GM18858 (cell line): ENCODE measurements around the gene RERE.

Experiments
- ATAC-seq: cut with Tn5 transposase; IDR thresholded peaks from one replicate; pipeline ENCODE4 v1.9.1; 2021; ENCODE audit not compliant: unreplicated experiment

Gene RERE

DNA sequence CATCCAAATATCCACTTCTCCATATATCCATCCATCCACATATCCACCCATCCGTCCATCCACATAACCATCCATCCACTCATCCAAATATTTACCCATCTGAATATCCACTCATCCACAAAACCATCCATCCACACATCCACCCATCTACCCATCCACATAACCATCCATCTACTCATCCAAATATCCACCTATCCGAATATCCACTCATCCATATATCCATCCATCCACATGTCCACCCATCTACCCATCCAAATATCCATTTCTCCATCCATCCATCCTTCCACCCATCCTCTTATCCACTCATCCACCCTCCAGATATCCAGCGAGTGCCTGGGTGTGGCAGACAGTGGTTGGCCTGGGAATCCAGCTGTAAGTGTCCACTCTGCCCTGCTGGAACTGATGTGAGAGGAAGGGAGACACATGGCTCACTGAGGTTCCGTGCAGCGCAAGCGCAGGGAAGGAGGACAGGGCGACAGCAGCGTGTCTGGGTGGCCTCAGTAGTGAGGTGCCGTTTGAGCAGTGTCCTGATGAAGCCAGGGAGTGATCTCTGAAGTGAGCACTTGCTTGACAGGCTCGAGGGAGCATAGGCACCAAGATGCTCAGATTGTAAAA lies 472.4 kb downstream of the RERE start:
- ATAC-seq = no peak

DNA sequence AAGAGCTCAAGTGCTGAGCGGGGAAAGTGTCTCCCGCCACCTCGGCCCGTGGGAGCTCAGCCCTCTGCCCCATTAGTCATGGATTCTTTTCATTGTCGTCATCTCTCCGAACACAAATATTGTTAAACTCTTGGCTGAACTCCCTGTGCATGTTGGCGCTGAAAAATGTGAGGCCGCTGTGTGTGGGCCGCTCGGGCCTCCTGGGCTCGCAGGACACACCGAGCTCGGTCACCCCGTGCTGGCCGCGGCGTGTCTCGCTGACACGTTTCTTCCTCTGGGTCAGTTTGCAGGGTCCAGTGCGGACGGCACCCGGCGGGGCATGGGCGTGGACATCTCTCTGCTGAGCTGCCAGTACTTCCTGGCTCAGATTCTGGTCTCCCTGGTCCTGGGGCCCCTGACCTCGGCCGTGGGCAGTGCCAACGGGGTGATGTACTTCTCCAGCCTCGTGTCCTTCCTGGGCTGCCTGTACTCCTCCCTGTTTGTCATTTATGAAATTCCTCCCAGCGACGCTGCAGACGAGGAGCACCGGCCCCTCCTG lies 473.9 kb downstream of the RERE start:
- ATAC-seq = no peak

DNA sequence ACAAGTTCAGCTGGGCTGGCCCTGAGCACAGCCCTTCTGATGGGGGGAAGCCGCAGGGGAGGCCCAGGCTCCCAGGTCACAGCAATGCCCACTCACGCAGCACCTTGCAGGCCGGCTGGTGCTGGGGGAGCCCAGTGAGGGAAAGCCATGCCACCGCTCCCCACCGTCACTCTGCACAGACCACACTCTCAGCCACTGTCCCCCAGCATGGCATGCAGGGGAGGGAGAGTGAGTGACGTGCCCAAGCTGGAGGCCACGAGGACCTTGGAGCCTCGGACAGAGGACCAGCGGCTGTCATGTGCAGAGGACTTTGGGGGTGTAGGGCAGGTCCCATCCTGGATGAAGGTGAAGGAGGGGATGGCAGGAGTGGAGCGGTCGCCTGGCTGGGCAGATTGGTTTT lies 474.4 kb downstream of the RERE start:
- no peak for ATAC-seq

GRCh38 chr1:8342325-8342724 lies 475.1 kb downstream of the RERE start:
- no peak for ATAC-seq

- ATAC-seq = no peak
Observed at GRCh38 chr1:8340448-8340847, 477.0 kb downstream of the RERE start.

- ATAC-seq = no peak
Observed at GRCh38 chr1:8339203-8339600, 478.2 kb downstream of the RERE start.

DNA sequence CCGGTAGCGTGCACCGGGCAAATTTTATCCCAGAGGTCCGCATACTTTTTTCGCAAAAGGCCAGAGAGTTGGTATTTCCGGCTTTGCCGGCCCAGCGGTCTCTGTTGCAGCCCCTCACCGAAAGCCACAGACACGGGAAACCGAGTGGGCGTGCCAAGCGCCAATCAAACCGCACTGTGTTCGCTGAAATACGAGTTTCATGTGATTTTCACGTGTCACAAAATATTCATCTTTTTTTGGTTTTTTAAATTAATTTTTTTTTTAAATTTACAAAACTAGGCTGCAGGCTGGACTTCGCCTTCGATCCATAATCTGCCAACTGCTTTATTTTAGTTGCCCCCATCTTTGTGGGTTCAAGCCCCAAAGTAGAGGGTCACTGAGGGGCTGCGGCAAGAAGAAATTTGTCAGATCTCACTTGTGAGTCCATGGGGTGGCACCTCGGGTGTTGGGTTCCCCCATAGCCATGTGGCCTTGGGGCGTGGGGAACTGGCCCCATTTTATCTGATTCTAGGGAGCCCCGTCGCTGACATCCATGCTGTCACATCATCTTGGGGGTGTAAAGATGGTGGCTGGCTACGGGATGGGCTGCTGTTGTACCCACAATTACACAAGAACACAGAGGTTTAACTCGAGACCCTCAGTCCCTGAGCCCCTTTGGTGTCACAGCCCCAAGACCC lies 478.8 kb downstream of the RERE start:
- no peak for ATAC-seq

DNA sequence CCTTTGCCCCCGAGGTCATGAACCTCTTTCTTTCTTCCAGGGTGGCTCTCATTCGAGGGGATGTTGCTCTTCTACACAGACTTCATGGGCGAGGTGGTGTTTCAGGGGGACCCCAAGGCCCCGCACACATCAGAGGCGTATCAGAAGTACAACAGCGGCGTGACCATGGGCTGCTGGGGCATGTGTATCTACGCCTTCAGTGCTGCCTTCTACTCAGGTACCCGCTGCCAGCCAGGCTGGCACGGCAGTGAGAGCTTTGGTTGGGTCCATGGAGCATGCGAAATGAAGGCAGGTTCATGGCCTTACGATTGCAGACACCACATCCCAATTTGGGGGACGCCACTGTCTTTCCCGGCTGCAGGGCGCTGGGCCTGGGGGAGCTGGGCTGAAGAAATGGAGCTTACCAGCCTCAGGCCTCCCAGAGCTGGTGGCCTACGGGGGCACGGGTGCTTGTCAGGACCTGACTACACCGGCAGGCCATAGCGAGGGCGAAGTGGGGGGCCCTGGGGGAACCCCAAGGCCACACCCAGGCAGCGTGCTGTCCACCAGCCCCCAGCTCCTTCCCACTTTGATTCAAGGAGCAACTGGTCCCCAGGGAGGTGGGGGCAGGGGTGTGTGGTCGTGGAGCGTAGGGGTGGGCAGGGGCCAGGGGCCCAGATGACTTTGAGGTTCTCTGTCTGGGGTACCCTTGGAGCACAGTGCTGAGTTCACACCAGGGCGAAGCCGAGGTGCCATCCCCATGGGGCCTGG lies 479.5 kb downstream of the RERE start:
- ATAC-seq = no peak

GRCh38 chr1:8335246-8335645 lies 482.2 kb downstream of the RERE start:
- no peak for ATAC-seq

- no peak for ATAC-seq
Observed at GRCh38 chr1:8334106-8334851, 483.2 kb downstream of the RERE start.

DNA sequence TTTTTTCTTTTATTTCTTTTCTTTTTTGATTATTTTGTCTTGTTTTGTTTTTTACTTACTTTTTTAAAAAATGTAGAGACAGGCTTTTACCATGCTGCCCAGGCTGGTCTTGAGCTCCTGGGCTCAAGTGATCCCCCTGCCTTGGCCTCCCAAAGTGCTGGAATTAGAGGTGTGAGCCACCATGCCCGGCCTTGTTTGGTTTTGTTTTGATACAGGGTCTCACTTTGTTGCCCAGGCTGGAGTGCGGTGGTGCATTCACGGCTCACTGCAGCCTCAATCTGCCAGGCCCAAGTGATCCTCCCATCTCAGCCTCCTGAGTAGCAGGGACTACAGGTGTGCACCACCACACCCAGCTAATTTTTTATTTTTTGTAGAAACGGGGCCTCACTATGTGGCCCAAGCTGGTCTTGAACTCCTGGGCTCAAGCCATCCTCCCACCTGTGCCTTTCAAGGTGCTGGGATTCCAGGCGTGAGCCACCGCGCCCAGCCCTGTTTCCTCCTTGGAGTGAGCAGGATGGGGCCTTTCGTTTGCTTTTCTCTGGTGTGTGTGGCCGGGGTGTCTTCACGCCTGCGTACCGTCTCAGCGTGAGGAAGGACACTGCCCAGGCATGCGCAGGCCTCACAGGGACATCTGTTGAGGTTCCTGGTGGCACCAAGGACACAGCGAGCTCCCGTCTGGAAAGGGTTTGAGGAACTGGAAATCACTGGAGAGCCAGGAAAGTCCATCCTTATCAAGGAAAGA lies 484.0 kb downstream of the RERE start:
- ATAC-seq = no peak

DNA sequence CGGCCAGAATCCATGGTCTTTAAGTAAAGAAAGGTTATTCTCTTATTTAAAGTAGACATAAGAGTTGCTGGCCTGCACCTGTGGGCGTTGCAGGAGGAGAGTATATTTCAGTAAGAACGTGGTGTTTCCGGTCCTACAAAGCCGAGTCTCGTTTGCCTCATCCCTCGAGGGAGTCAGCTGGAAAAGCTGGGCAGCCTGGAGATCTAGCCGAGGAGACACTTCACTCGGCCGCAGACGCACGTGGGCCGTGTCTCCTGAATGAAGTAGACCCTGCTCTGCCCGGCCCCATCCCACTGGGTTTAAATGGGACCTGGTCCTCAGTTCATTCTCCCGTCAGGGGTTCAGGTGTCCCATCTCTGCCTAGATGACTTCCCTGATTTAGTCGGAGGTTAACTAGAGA lies 484.6 kb downstream of the RERE start:
- ATAC-seq = no peak

DNA sequence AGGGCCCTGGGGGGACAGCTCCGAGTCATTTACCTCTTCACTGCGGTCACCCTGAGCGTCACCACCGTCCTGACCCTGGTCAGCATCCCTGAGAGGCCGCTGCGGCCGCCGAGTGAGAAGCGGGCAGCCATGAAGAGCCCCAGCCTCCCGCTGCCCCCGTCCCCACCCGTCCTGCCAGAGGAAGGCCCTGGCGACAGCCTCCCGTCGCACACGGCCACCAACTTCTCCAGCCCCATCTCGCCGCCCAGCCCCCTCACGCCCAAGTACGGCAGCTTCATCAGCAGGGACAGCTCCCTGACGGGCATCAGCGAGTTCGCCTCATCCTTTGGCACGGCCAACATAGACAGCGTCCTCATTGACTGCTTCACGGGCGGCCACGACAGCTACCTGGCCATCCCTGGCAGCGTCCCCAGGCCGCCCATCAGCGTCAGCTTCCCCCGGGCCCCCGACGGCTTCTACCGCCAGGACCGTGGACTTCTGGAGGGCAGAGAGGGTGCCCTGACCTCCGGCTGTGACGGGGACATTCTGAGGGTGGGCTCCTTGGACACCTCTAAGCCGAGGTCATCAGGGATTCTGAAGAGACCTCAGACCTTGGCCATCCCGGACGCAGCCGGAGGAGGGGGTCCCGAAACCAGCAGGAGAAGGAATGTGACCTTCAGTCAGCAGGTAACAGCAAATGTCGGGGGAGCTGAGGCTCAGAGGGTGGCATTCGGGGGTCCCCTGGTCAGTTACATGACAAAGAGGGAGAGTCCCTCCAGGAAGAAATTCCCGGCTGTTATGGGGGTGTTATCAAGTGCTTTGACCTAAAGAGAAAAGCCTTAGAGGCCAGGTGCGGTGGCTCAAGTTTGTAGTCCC lies 486.9 kb downstream of the RERE start:
- no peak for ATAC-seq

DNA sequence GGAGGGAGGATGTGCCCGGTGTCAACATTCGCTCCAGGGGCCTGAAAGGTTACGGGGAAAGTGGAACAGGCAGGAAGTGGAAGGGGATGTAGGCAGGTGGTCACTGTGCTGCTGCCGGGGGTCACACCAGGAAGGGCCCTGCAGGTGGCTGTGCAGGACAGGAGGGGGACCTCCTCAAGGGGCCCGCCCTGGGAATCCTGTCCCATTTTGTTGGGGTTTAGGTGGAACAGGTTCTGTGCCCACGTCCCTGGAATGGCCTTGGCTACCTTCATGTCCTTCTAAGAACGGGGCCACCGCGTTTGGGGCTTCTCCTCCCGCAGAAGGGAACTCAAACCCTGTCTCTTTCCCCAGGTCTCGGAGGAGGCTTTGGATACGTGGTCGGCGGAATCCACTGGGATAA lies 487.6 kb downstream of the RERE start:
- no peak for ATAC-seq

GRCh38 chr1:8329439-8329838 lies 488.0 kb downstream of the RERE start:
- ATAC-seq = no peak

GRCh38 chr1:8328271-8328670 lies 489.2 kb downstream of the RERE start:
- ATAC-seq = no peak

DNA sequence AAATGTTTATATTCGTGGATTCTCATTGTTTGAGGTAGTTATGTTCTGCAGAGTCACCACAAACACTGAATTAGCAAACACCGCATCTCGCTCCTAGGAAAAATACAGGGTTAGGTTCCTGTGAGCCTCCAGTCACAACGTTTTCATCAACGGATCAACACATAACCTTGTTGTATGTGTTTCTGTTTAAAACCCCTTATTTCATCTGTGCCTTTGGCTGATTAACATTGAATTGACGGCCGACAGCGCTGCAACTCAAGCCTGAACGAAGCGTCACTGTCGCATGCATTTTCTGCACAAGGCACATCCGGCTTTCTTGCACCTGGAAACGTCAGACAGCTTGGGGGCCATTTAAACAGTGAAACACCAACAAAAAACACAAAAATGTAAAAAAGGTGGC lies 491.2 kb downstream of the RERE start:
- ATAC-seq = no peak

GRCh38 chr1:8325771-8326170 lies 491.7 kb downstream of the RERE start:
- ATAC-seq = no peak

DNA sequence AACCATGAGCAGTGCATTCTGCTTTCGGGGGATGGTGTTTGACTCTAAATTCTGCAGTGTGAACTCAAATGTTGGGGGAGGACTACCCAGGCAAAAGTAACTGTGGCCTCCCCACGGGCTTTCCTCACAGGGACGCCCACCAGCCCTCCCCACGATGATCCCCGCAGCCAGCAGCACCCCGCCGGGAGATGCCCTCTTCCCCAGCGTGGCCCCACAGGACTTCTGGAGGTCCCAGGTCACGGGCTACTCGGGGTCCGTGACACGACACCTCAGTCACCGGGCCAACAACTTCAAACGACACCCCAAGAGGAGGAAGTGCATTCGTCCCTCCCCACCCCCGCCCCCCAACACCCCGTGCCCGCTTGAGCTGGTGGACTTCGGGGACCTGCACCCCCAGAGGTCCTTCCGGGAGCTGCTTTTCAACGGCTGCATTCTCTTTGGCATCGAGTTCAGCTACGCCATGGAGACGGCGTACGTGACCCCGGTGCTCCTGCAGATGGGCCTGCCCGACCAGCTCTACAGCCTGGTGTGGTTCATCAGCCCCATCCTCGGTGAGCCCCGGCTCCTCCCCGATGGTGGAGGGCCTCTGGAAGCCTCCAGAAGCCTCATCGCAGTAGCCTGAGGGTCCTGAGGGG lies 493.1 kb downstream of the RERE start:
- ATAC-seq = no peak
